LoVo (cell line): ENCODE data around the gene MAFB.

Source experiments
- DNase-seq: peaks from one replicate; pipeline ENCODE4 v3.0.0-alpha.2; 2016; ENCODE audit warnings: low spot score

Gene MAFB

GRCh38 chr20:40681165-40681564 is 7.9 kb downstream of the MAFB start:
- no peak for DNase-seq

GRCh38 chr20:40680161-40680959 is 8.7 kb downstream of the MAFB start:
- no peak for DNase-seq

- no peak for DNase-seq
Observed at GRCh38 chr20:40679184-40679583, 9.9 kb downstream of the MAFB start.

GRCh38 chr20:40678286-40678875 is 10.7 kb downstream of the MAFB start:
- no peak for DNase-seq

GRCh38 chr20:40677343-40677924 is 11.6 kb downstream of the MAFB start:
- no peak for DNase-seq

- DNase-seq: no peak
Observed at GRCh38 chr20:40676491-40677269, 12.4 kb downstream of the MAFB start.

GRCh38 chr20:40675599-40676221 is 13.3 kb downstream of the MAFB start:
- no peak for DNase-seq

- no peak for DNase-seq
Observed at GRCh38 chr20:40673442-40673841, 15.6 kb downstream of the MAFB start.

- DNase-seq: no peak
Observed at GRCh38 chr20:40672095-40672494, 16.9 kb downstream of the MAFB start.

GRCh38 chr20:40670253-40670652 is 18.8 kb downstream of the MAFB start:
- no peak for DNase-seq

GRCh38 chr20:40669692-40670091 is 19.3 kb downstream of the MAFB start:
- DNase-seq: no peak

GRCh38 chr20:40668449-40669228 is 20.4 kb downstream of the MAFB start:
- DNase-seq: no peak

GRCh38 chr20:40667503-40667902 is 21.5 kb downstream of the MAFB start:
- no peak for DNase-seq

GRCh38 chr20:40666336-40666735 is 22.7 kb downstream of the MAFB start:
- no peak for DNase-seq

GRCh38 chr20:40664891-40665290 is 24.1 kb downstream of the MAFB start:
- DNase-seq: no peak

- DNase-seq: no peak
Observed at GRCh38 chr20:40663991-40664880, 24.8 kb downstream of the MAFB start.

- no peak for DNase-seq
Observed at GRCh38 chr20:40663304-40663790, 25.7 kb downstream of the MAFB start.

GRCh38 chr20:40659567-40659966 is 29.5 kb downstream of the MAFB start:
- no peak for DNase-seq

- DNase-seq: no peak
Observed at GRCh38 chr20:40658509-40658908, 30.5 kb downstream of the MAFB start.

- no peak for DNase-seq
Observed at GRCh38 chr20:40657526-40657925, 31.5 kb downstream of the MAFB start.
